NT2/D1 (cell line): ENCODE measurements around the gene SERPINE1.

ENCODE experiments used
- SUZ12 ChIP-seq: IDR thresholded peaks from 2 replicates; pipeline ENCODE4 v1.6.1; 2011; ENCODE audit not compliant: insufficient read length, insufficient read depth; ENCODE audit errors: extremely low read depth
- ZNF274 ChIP-seq: IDR thresholded peaks from 2 replicates; pipeline ENCODE4 v1.6.1; 2011; ENCODE audit warnings: mild to moderate bottlenecking, low read depth, low read length

DNA sequence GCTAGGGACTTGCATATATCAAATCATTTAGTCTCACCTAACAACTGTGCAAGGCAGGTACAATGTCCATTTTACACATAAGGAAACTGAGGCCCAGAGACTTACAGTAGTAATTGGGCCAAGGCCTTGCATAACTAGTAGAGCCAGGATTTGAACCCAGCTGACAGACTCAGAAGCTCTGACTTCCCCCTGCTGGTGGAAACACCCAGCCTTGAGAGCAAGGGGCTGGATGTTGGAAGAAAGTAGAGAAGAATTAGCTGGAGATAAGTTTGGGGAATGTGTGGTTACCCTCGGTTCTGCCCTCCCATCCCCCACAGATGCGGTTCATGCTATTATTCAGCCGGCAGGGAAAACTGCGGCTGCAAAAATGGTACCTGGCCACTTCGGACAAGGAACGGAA lies 29.4 kb downstream of the SERPINE1 start:
- TF ChIP-seq ZNF274 = no peak
- no peak for TF ChIP-seq SUZ12
